Measurements from ENCODE around the gene ZFAND3. TPM values are rescaled to one million over a fixed set of nuclear protein-coding genes. Genes with fewer than 3 reads are reported as not detected.
A peak's percentile ranks its signal among the peaks of the same experiment; 100 is the strongest.

Gene ZFAND3
- total and polyA plus RNA-seq, 2 experiments from 2014 or later, result 16.9 to 28.2 TPM

GRCh38 chr6:37934276-37934675 lies 114.7 kb downstream of the ZFAND3 start (continued):
- TF ChIP-seq ZNF462 (CRISPR knock-in tag; IDR thresholded peaks at IDR 0.05) (no peak), ZNF331 (CRISPR knock-in tag; IDR thresholded peaks at IDR 0.05; ENCODE audit: low read depth) (no peak)

- no peak overlapping the region for H3K4me3 Mint-ChIP-seq
- no peak overlapping the region for H3K4me2 ChIP-seq
- H3K4me1 ChIP-seq (ENCODE audit: insufficient read depth), result peaks cover 9% of the 10 kb centered on the region
- H3K4me1 Mint-ChIP-seq, result peaks cover 14% of the 10 kb centered on the region
- H2AFZ ChIP-seq, result no peak overlapping the region
- no peak overlapping the region for H3K4me3 ChIP-seq
- no peaks in the 10 kb centered on the region; the same call in 2 of the 3 replicates for H3K36me3 Mint-ChIP-seq (ENCODE audit: low read depth)
- H3K27ac ChIP-seq (ENCODE audit: low read depth), result no peak overlapping the region
- H3K9me3 Mint-ChIP-seq, result no peaks in the 10 kb centered on the region
- peaks cover 2% of the 10 kb centered on the region for H3K27me3 Mint-ChIP-seq (ENCODE audit: insufficient read depth, low read depth, poor library complexity)
- ATAC-seq, result no peak
- no peaks in the 10 kb centered on the region for H3F3A ChIP-seq (replicated peaks; ENCODE audit: low read depth)
- H3K9me2 ChIP-seq (ENCODE audit: insufficient read depth), result no peaks in the 10 kb centered on the region
- no peak for DNase-seq (ENCODE audit: low spot score)
- no peaks in the 10 kb centered on the region for H3K27me3 ChIP-seq (ENCODE audit: insufficient read depth)
- no peaks in the 10 kb centered on the region for H3K36me3 ChIP-seq (ENCODE audit: insufficient read depth)
- 0 out of 2 replicates have a peak overlapping the region, but pooled peaks have one; percentile 26 for H3K27ac Mint-ChIP-seq
- peaks cover 12% of the 10 kb centered on the region for H4K20me1 ChIP-seq (replicated peaks; ENCODE audit: insufficient read depth)
- peaks cover 22% of the 10 kb centered on the region; the same call in 1 of the 2 replicates for H3K79me2 ChIP-seq (replicated peaks; ENCODE audit: insufficient read depth)
- TF ChIP-seq JUNB (IDR thresholded peaks at IDR 0.05; ENCODE audit: unreplicated experiment) (no peak), CREB1 (CRISPR knock-in tag; IDR thresholded peaks at IDR 0.05; ENCODE audit: low read depth) (no peak), ZNF114 (CRISPR knock-in tag; IDR thresholded peaks at IDR 0.05) (no peak), STAT1 (IDR thresholded peaks at IDR 0.05; ENCODE audit: unreplicated experiment) (no peak), ETS1 (IDR thresholded peaks at IDR 0.05) (no peak), CTCF (conservative IDR thresholded peaks at IDR 0.05; ENCODE audit: low read depth in 2 of 2) (no peak), EZH2 (IDR thresholded peaks at IDR 0.05; ENCODE audit: low read depth, unreplicated experiment) (no peak), REST (IDR thresholded peaks at IDR 0.05; ENCODE audit: unreplicated experiment) (no peak), POLR2AphosphoS5 (IDR thresholded peaks at IDR 0.05; ENCODE audit: low read depth) (no peak), EZH2phosphoT487 (IDR thresholded peaks at IDR 0.05; ENCODE audit: unreplicated experiment) (no peak), ZNF331 (CRISPR knock-in tag; IDR thresholded peaks at IDR 0.05; ENCODE audit: low read depth) (no peak)
Observed at GRCh38 chr6:37936150-37936549, 116.6 kb downstream of the ZFAND3 start.

All from GM23338 (cell line).